Vagina (tissue), 2 donors: ENCODE results near the gene CDC20B.

Experiments used
- POLR2A ChIP-seq, 2 donors: fragments of 450-650 bp; IDR thresholded peaks; one replicate each; pipeline ENCODE4 v1.6.1; 2017; ENCODE audit warnings: antibody characterized with exemption in 2 of 2, mild to moderate bottlenecking in 2 of 2, moderate library complexity in 2 of 2
- POLR2AphosphoS5 ChIP-seq, 2 donors: sonication (generic); formaldehyde crosslinking; IDR thresholded peaks; one replicate each; pipeline ENCODE4 v1.9.0; 2017; ENCODE audit warnings: antibody characterized with exemption in 2 of 2, mild to moderate bottlenecking in 2 of 2, low read depth in 1 of 2; ENCODE audit not compliant: insufficient read depth in 1 of 2
- TF ChIP-seq, protein P1 (sequence below), 3 experiments: fragments of 450-650 bp in 2 of 3; fragments of 200-600 bp in 1 of 3; sonication (generic) in 1 of 3; IDR thresholded peaks; one replicate each; pipeline ENCODE4 v1.5.1; 2017 to 2019; ENCODE audit warnings: antibody characterized with exemption in 3 of 3, mild to moderate bottlenecking in 2 of 3, moderate library complexity in 2 of 3

DNA sequence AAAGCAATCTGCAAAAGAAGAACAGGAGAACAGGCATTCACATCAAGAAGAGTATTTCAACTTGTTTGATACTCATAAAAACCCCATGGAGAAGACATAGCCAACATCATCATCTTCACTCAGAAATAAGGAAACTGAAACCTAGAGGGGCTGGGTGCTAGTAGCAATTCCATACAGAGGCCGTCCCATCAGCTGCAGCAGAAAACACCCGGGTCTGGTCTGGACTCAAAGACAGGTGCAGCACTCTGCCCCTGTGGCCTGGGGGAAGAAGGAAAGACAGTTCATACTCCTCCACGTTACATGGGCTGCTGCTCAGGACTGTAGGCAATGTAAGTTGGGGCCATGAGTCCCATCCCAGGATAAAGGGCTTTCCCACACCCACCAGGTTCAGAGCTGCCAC, 58.9 kb downstream of the CDC20B start:
- TF ChIP-seq, protein P1, sequence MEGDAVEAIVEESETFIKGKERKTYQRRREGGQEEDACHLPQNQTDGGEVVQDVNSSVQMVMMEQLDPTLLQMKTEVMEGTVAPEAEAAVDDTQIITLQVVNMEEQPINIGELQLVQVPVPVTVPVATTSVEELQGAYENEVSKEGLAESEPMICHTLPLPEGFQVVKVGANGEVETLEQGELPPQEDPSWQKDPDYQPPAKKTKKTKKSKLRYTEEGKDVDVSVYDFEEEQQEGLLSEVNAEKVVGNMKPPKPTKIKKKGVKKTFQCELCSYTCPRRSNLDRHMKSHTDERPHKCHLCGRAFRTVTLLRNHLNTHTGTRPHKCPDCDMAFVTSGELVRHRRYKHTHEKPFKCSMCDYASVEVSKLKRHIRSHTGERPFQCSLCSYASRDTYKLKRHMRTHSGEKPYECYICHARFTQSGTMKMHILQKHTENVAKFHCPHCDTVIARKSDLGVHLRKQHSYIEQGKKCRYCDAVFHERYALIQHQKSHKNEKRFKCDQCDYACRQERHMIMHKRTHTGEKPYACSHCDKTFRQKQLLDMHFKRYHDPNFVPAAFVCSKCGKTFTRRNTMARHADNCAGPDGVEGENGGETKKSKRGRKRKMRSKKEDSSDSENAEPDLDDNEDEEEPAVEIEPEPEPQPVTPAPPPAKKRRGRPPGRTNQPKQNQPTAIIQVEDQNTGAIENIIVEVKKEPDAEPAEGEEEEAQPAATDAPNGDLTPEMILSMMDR (IDR thresholded peaks at IDR 0.05) = no peak
- TF ChIP-seq POLR2A (IDR thresholded peaks at IDR 0.05) (no peak), POLR2AphosphoS5 (IDR thresholded peaks at IDR 0.05; ENCODE audit: insufficient read depth in 1 of 2, low read depth in 1 of 2) (no peak)
